ENCODE results near the gene ARHGAP24. TPM values are rescaled to one million over a fixed set of nuclear protein-coding genes. Genes with fewer than 3 reads are reported as not detected.

Gene ARHGAP24
- total RNA-seq, 1 experiment from 2014 or later: 1.3 TPM

GRCh38 chr4:86033171-86033570, 558.2 kb downstream of the ARHGAP24 start:
- H3K4me1 ChIP-seq (ENCODE audit: control insufficient read depth in 1 of 2, insufficient read depth in 2 of 2, low read length in 2 of 2): peaks cover 0 to 3% of the 10 kb centered on the region in 2 experiments; a peak in 1 of 4 replicates
- ATAC-seq: no peak
- CTCF ChIA-PET: no interaction called here

More at GRCh38 chr4:86033171-86033570, 558.2 kb downstream of the ARHGAP24 start:
- TF ChIP-seq EZH2phosphoT487 (IDR thresholded peaks at IDR 0.05; ENCODE audit: borderline replicate concordance): no peak
- no peak for TF ChIP-seq CBX3 (IDR thresholded peaks at IDR 0.05; ENCODE audit: low read depth)
- no peak for TF ChIP-seq CEBPB (IDR thresholded peaks at IDR 0.05; ENCODE audit: low read depth)
- no peak for TF ChIP-seq RAD21 (IDR thresholded peaks at IDR 0.05; ENCODE audit: low read depth)
- no peak for TF ChIP-seq CTCF (IDR thresholded peaks at IDR 0.05 in 2 of 3, conservative IDR thresholded peaks at IDR 0.05 in 1 of 3; ENCODE audit: borderline replicate concordance in 1 of 3, insufficient read depth in 1 of 3, low read depth in 2 of 3, low read length in 2 of 3)
- no peak for TF ChIP-seq TCF7L2 (IDR thresholded peaks at IDR 0.05; ENCODE audit: borderline replicate concordance, extremely low read depth, insufficient read depth, insufficient read length)
- no peak for TF ChIP-seq EZH2 (IDR thresholded peaks at IDR 0.05)
- TF ChIP-seq MAX (IDR thresholded peaks at IDR 0.05): no peak
- no peak for TF ChIP-seq JUND (IDR thresholded peaks at IDR 0.05)
- TF ChIP-seq POLR2A (IDR thresholded peaks at IDR 0.05; ENCODE audit: borderline replicate concordance, extremely low read depth, insufficient read depth, insufficient read length): no peak
- no peaks in the 10 kb centered on the region for H3K27me3 ChIP-seq (ENCODE audit: insufficient read depth, low read length)
- intact Hi-C loops (cut with micrococcal nuclease): no loop called here
- no peak overlapping the region for H3K4me3 ChIP-seq (replicated peaks in 1 of 2; ENCODE audit: low read depth in 1 of 2, low read length in 2 of 2)
- no peaks in the 10 kb centered on the region for H3K9me2 ChIP-seq (ENCODE audit: insufficient read depth)
- no peak overlapping the region for H3K4me2 ChIP-seq (ENCODE audit: low read length)
- no TSS peak for BruUV-seq (replicated peaks)
- H3K9me3 ChIP-seq (ENCODE audit: control insufficient read depth in 1 of 2, insufficient read depth in 1 of 2, low read depth in 1 of 2, low read length in 2 of 2): no peaks in the 10 kb centered on the region
- no peaks in the 10 kb centered on the region for H3K79me2 ChIP-seq (ENCODE audit: insufficient read depth, low read length)
- no peak overlapping the region for H3K9ac ChIP-seq (ENCODE audit: low read length)
- no peaks in the 10 kb centered on the region for H4K20me1 ChIP-seq (ENCODE audit: insufficient read depth)
- no peaks in the 10 kb centered on the region for H3K36me3 ChIP-seq (ENCODE audit: control insufficient read depth in 1 of 2, insufficient read depth in 2 of 2, low read length in 2 of 2)
- H3K27ac ChIP-seq (ENCODE audit: low read depth, low read length): no peak overlapping the region
- no peak overlapping the region for H2AFZ ChIP-seq (ENCODE audit: low read depth, low read length, poor library complexity, severe bottlenecking)
- no peak for DNase-seq (ENCODE audit: low read depth, low spot score)
- RAD21 ChIA-PET (ENCODE audit: low non-redundant PET in 1 of 2, low total read pairs in 2 of 2, uncharacterized antibody in 2 of 2, unreplicated experiment in 2 of 2): no interaction called here
- POLR2A ChIA-PET: no interaction called here
